ENCODE measurements around the gene RSPH4A. TPM values are rescaled to one million over a fixed set of nuclear protein-coding genes. Genes with fewer than 3 reads are reported as not detected.

RSPH4A gene
- total RNA-seq (2022; extraction: Qiagen RNA extraction): 0.15 to 0.22 TPM (median 0.20 TPM) in 5 replicates

GRCh38 chr6:116615937-116616736 lies at the start of gene RSPH4A:
Gene RSPH4A (plus strand): TSS chr6:116616479. CDS start chr6:116616624, 145 bp downstream.

GRCh38 chr6:116570856-116571682 lies 45.2 kb upstream of the RSPH4A start, which contains the start of gene RWDD1:
Gene RWDD1 (plus strand): TSS chr6:116571504. CDS start chr6:116571583, 79 bp downstream.

GRCh38 chr6:116680880-116681672 lies 64.8 kb downstream of the RSPH4A start, which contains the start of gene KPNA5:
Gene KPNA5 (plus strand): TSS chr6:116681211. CDS start chr6:116681335, 124 bp downstream.

Other genes with a start within 250 kb of the RSPH4A start
- gene DSE, start 245.5 kb upstream of the RSPH4A start, total RNA-seq (2022; extraction: Qiagen RNA extraction): 14.6 to 15.7 TPM (median 15.1 TPM) in 5 replicates
- gene CALHM6, start 155.1 kb upstream of the RSPH4A start, total RNA-seq (2022; extraction: Qiagen RNA extraction): 0.33 TPM in 1 of 5 replicates, not detected in the others
- 0.05 to 0.09 TPM (median 0.07 TPM) in 5 replicates for gene CALHM5, start 104.8 kb upstream of the RSPH4A start, total RNA-seq (2022; extraction: Qiagen RNA extraction)
- not detected in 5 replicates for gene TRAPPC3L, start 70.8 kb upstream of the RSPH4A start, total RNA-seq (2022; extraction: Qiagen RNA extraction)
- gene CALHM4, start 62.7 kb upstream of the RSPH4A start, total RNA-seq (2022; extraction: Qiagen RNA extraction): not detected in 5 replicates
- 21.8 to 37.2 TPM (median 34.7 TPM) in 5 replicates for gene RWDD1, start 45.0 kb upstream of the RSPH4A start, total RNA-seq (2022; extraction: Qiagen RNA extraction)
- gene ZUP1, start 52.3 kb downstream of the RSPH4A start, total RNA-seq (2022; extraction: Qiagen RNA extraction): 6.0 to 7.9 TPM (median 6.8 TPM) in 5 replicates
- 1.1 to 1.9 TPM (median 1.9 TPM) in 5 replicates for gene KPNA5, start 64.7 kb downstream of the RSPH4A start, total RNA-seq (2022; extraction: Qiagen RNA extraction)
- not detected in 5 replicates for gene FAM162B, start 149.2 kb downstream of the RSPH4A start, total RNA-seq (2022; extraction: Qiagen RNA extraction)
- not detected in 5 replicates for gene GPRC6A, start 212.6 kb downstream of the RSPH4A start, total RNA-seq (2022; extraction: Qiagen RNA extraction)

Data from A549 treated with Mapracorat at 1 μM for 4 hours (cell line).